Measurements from ENCODE around the gene AFMID. TPM values are rescaled to one million over a fixed set of nuclear protein-coding genes. Genes with fewer than 3 reads are reported as not detected.

AFMID gene
- total and polyA plus RNA-seq, 2 of the 13 experiments (the other 11 are each of a cell fraction or from before 2014, with no cell fraction given), result 249 to 270 TPM

DNA sequence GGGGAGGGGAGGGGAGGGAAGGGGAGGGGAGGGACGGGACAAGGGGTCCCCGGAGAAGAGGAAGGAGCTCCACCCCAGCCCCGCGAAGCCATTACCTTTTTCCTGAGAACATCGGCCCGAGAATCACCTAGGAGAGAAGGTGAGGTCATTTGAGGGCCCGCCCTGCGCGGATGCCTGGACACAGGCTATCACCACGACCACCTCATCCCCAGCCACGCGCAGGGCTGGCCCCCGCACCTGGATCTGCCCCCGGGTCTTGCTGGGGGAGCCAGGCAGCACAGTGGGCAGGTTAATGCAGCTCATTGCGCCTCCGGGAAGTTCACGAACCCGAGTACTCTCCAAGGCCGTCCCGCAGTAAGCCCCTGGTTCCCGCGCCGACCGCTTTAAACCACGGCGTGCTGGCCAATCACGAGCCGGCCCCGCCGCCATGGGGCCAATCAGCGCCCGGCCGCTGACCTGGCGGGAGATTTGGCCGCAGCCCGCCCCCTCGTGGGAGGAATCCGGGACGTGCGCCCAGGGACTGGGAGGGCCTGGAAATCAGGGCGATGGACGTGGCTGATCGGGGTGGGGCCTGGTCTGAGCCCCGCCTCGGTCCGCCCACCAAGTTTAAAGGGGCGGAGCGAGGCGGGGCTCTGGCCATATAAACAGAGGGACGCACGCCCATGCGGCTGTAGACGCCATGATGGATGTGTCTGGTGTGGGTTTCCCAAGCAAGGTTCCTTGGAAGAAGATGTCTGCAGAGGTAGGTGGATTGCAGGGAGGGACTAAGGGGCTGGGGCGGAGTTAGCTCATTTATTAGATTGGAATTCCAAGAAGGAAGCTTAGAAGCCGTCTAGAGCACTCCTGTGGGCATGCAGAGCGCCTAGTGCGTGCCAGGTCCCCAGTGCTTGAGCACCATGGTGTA lies at the start of gene AFMID, which contains the start of gene TK1 (continued):
- peak; percentile 99 for TF ChIP-seq PCBP1 (IDR thresholded peaks at IDR 0.05; ENCODE audit: borderline replicate concordance, low read depth, low read length)
- peak; percentile 99 for TF ChIP-seq THYN1 (CRISPR knock-in tag; IDR thresholded peaks at IDR 0.05; ENCODE audit: borderline replicate concordance, low read depth)
- TF ChIP-seq NCOA1 (CRISPR knock-in tag; IDR thresholded peaks at IDR 0.05), result peak; percentile 94
- peak; percentile 56; the same call in 1 of the 2 replicates for TF ChIP-seq ZNF329 (CRISPR knock-in tag; IDR thresholded peaks at IDR 0.05; ENCODE audit: low read depth)
- 0 out of 2 replicates have a peak, but pooled peaks have one; percentile 16 for TF ChIP-seq ZNF775 (CRISPR knock-in tag; IDR thresholded peaks at IDR 0.05; ENCODE audit: borderline replicate concordance)
- 0 out of 2 replicates have a peak, but pooled peaks have one; percentile 32 for TF ChIP-seq BCL6 (CRISPR knock-in tag; IDR thresholded peaks at IDR 0.05)
- TF ChIP-seq, protein P1, sequence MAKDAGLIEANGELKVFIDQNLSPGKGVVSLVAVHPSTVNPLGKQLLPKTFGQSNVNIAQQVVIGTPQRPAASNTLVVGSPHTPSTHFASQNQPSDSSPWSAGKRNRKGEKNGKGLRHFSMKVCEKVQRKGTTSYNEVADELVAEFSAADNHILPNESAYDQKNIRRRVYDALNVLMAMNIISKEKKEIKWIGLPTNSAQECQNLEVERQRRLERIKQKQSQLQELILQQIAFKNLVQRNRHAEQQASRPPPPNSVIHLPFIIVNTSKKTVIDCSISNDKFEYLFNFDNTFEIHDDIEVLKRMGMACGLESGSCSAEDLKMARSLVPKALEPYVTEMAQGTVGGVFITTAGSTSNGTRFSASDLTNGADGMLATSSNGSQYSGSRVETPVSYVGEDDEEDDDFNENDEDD (CRISPR knock-in tag; IDR thresholded peaks at IDR 0.05; ENCODE audit: borderline replicate concordance), result peak; percentile 100
- peak; percentile 55; the same call in 1 of the 2 replicates for TF ChIP-seq MTA1 (CRISPR knock-in tag; IDR thresholded peaks at IDR 0.05; ENCODE audit: borderline replicate concordance)
- no peak for TF ChIP-seq EZH2 (conservative IDR thresholded peaks at IDR 0.05; ENCODE audit: low read depth, low read length)
- peak; percentile 85 for TF ChIP-seq SRSF1 (optimal IDR thresholded peaks at IDR 0.05; ENCODE audit: low read depth, low read length)
- no peak for TF ChIP-seq ZNF432 (CRISPR knock-in tag; IDR thresholded peaks at IDR 0.05; ENCODE audit: borderline replicate concordance)
- peak; percentile 89; the same call in 1 of the 2 replicates for TF ChIP-seq TGIF2 (CRISPR knock-in tag; IDR thresholded peaks at IDR 0.05)
- peak; percentile 85 for TF ChIP-seq ELF3 (CRISPR knock-in tag; IDR thresholded peaks at IDR 0.05)
- TF ChIP-seq, protein P2, sequence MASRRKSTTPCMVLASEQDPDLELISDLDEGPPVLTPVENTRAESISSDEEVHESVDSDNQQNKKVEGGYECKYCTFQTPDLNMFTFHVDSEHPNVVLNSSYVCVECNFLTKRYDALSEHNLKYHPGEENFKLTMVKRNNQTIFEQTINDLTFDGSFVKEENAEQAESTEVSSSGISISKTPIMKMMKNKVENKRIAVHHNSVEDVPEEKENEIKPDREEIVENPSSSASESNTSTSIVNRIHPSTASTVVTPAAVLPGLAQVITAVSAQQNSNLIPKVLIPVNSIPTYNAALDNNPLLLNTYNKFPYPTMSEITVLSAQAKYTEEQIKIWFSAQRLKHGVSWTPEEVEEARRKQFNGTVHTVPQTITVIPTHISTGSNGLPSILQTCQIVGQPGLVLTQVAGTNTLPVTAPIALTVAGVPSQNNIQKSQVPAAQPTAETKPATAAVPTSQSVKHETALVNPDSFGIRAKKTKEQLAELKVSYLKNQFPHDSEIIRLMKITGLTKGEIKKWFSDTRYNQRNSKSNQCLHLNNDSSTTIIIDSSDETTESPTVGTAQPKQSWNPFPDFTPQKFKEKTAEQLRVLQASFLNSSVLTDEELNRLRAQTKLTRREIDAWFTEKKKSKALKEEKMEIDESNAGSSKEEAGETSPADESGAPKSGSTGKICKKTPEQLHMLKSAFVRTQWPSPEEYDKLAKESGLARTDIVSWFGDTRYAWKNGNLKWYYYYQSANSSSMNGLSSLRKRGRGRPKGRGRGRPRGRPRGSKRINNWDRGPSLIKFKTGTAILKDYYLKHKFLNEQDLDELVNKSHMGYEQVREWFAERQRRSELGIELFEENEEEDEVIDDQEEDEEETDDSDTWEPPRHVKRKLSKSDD (CRISPR knock-in tag; IDR thresholded peaks at IDR 0.05; ENCODE audit: low read depth), result no peak; the same call in 1 of the 2 replicates
- TF ChIP-seq, protein P3, sequence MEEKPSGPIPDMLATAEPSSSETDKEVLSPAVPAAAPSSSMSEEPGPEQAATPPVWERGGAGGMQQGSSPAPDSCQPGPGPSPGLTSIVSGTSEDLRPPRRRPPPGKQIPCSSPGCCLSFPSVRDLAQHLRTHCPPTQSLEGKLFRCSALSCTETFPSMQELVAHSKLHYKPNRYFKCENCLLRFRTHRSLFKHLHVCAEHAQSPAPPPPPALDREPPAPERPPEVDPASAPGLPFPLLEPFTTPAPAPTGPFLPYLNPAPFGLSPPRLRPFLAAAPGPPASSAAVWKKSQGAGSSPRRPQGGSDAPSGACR (CRISPR knock-in tag; IDR thresholded peaks at IDR 0.05), result peak; percentile 57; the same call in 1 of the 2 replicates
- TF ChIP-seq ZNF468 (CRISPR knock-in tag; IDR thresholded peaks at IDR 0.05), result peak; percentile 93; the same call in 1 of the 2 replicates
- TF ChIP-seq AGO2 (optimal IDR thresholded peaks at IDR 0.05; ENCODE audit: low read depth, low read length), result peak; percentile 47
- TF ChIP-seq, protein P4, sequence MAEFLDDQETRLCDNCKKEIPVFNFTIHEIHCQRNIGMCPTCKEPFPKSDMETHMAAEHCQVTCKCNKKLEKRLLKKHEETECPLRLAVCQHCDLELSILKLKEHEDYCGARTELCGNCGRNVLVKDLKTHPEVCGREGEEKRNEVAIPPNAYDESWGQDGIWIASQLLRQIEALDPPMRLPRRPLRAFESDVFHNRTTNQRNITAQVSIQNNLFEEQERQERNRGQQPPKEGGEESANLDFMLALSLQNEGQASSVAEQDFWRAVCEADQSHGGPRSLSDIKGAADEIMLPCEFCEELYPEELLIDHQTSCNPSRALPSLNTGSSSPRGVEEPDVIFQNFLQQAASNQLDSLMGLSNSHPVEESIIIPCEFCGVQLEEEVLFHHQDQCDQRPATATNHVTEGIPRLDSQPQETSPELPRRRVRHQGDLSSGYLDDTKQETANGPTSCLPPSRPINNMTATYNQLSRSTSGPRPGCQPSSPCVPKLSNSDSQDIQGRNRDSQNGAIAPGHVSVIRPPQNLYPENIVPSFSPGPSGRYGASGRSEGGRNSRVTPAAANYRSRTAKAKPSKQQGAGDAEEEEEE (CRISPR knock-in tag; IDR thresholded peaks at IDR 0.05; ENCODE audit: borderline replicate concordance), result peak; percentile 71; the same call in 1 of the 2 replicates
- TF ChIP-seq IRF2 (CRISPR knock-in tag; IDR thresholded peaks at IDR 0.05), result peak; percentile 88
- no peak for TF ChIP-seq NR2F1 (CRISPR knock-in tag; IDR thresholded peaks at IDR 0.05)
- 0 out of 2 replicates have a peak, but pooled peaks have one; percentile 42 for TF ChIP-seq ZBTB3 (CRISPR knock-in tag; IDR thresholded peaks at IDR 0.05; ENCODE audit: borderline replicate concordance, low read depth)
- peak; percentile 100 for TF ChIP-seq ARID2 (CRISPR knock-in tag; IDR thresholded peaks at IDR 0.05; ENCODE audit: borderline replicate concordance)

All from HepG2 (cell line).